ENCODE data around the gene NOL4L.

NOL4L gene

DNA sequence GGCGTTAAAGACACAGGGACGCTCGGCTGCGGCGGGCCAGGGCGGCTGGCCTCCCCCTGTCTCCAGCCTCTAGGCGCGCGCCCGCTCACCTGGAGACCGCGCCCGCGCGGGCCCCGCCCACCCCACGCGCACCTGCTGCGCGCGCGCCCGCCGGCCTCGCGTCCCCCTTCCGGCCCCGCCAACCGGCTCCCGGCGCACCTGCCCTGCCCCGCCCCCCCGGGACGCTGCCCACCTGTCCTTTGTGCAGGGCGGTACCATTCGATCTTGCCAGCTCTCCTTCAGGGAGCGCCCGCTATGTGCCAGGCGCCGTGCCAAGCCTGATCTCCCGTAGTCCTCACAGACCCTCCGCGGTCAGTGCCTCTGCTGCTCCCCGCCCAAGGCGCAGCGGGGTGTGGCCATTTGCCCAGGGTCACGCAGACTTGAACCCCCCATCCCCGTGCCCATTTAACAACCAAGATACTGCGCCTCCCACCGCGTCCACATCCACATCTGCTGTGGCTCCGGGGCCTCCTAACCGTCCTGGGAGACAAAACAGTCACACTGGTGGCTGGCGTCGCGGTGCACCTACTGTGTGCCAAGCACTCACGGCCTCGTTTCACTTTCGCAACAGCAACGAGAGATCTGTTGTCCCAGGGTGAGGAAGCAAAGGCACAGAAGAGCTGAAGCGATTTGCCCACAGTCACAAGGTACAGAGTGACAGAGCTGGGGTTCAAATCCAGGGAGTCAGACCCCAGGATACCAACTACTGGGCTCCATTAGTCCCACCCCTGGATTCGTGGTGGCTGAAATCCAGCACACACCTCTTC, 48.1 kb downstream of the NOL4L start:
- DNase-seq (ENCODE audit: low read depth): peak; percentile 51
- TF ChIP-seq POLR2A (IDR thresholded peaks at IDR 0.05; ENCODE audit: extremely low read depth, insufficient read length) (no peak), MYC (IDR thresholded peaks at IDR 0.05; ENCODE audit: low read depth, low read length) (no peak), CTCF (IDR thresholded peaks at IDR 0.05; ENCODE audit: low read depth, low read length) (no peak)
- TF ChIP-seq, protein P1, sequence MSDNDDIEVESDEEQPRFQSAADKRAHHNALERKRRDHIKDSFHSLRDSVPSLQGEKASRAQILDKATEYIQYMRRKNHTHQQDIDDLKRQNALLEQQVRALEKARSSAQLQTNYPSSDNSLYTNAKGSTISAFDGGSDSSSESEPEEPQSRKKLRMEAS (IDR thresholded peaks at IDR 0.05; ENCODE audit: low read depth, low read length): no peak
- peak overlapping the region; percentile 13 for H3K4me3 ChIP-seq (ENCODE audit: low read depth, low read length)

GRCh38 chr20:32535953-32536823, 48.9 kb downstream of the NOL4L start:
- TF ChIP-seq, protein P1 (IDR thresholded peaks at IDR 0.05; ENCODE audit: low read depth, low read length): 0 out of 2 replicates have a peak, but pooled peaks have one; percentile 5
- no peak for TF ChIP-seq MYC (IDR thresholded peaks at IDR 0.05; ENCODE audit: low read depth, low read length)
- TF ChIP-seq POLR2A (IDR thresholded peaks at IDR 0.05; ENCODE audit: extremely low read depth, insufficient read length): peak; percentile 26
- no peak for TF ChIP-seq CTCF (IDR thresholded peaks at IDR 0.05; ENCODE audit: low read depth, low read length)
- peak; percentile 63 for DNase-seq (ENCODE audit: low read depth)
- peak overlapping the region; percentile 56 for H3K4me3 ChIP-seq (ENCODE audit: low read depth, low read length)

GRCh38 chr20:32535316-32535952, 49.7 kb downstream of the NOL4L start:
- no peak overlapping the region for H3K4me3 ChIP-seq (ENCODE audit: low read depth, low read length)
- DNase-seq (ENCODE audit: low read depth): no peak
- TF ChIP-seq, protein P1 (IDR thresholded peaks at IDR 0.05; ENCODE audit: low read depth, low read length): no peak
- TF ChIP-seq CTCF (IDR thresholded peaks at IDR 0.05; ENCODE audit: low read depth, low read length) (no peak), POLR2A (IDR thresholded peaks at IDR 0.05; ENCODE audit: extremely low read depth, insufficient read length) (no peak), MYC (IDR thresholded peaks at IDR 0.05; ENCODE audit: low read depth, low read length) (no peak)

DNA sequence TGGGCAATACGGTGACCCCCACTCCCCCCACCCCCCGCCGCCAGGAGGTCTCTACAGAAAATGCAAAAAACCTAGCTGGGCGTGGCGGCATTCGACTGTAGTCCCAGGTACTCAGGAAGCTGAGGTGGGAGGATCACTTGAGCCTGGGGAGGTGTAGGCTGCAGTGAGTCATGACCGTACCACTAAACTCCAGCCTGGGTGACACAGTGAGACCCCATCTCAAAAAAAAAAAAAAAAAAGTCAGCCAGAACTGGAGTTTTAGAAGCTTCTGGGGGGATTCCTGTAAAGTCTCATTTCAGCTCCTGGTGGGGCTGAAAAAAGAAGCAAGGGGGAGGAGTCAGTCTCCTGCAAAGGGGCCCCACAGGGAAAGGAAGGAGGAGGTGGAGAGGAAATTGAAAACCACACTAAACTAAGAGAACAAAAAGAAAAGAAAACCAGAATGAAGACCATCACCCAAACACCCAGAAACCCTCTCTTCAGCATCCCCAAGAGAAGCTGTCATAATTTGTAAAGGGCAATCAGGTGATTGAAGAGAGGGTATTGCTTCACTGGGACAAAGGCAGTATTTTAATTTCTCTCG, 50.4 kb downstream of the NOL4L start:
- DNase-seq (ENCODE audit: low read depth): peak; percentile 47
- no peak overlapping the region for H3K4me3 ChIP-seq (ENCODE audit: low read depth, low read length)
- TF ChIP-seq, protein P1 (IDR thresholded peaks at IDR 0.05; ENCODE audit: low read depth, low read length): no peak
- TF ChIP-seq MYC (IDR thresholded peaks at IDR 0.05; ENCODE audit: low read depth, low read length) (no peak), POLR2A (IDR thresholded peaks at IDR 0.05; ENCODE audit: extremely low read depth, insufficient read length) (no peak), CTCF (IDR thresholded peaks at IDR 0.05; ENCODE audit: low read depth, low read length) (no peak)

- TF ChIP-seq MYC (IDR thresholded peaks at IDR 0.05; ENCODE audit: low read depth, low read length): no peak
- no peak for TF ChIP-seq CTCF (IDR thresholded peaks at IDR 0.05; ENCODE audit: low read depth, low read length)
- TF ChIP-seq, protein P1 (IDR thresholded peaks at IDR 0.05; ENCODE audit: low read depth, low read length): no peak
- TF ChIP-seq POLR2A (IDR thresholded peaks at IDR 0.05; ENCODE audit: extremely low read depth, insufficient read length): no peak
- no peak for DNase-seq (ENCODE audit: low read depth)
- H3K4me3 ChIP-seq (ENCODE audit: low read depth, low read length): no peak overlapping the region
These were observed 51.4 kb downstream of the NOL4L start for GRCh38 chr20:32533732-32534131.

All from NB4 (cell line).